NCI-H2196 (cell line): ENCODE results near the gene SETBP1.
"Not testable (repeated sequence)": the region's sequence is repeated elsewhere in the genome, so short reads cannot be mapped to it uniquely, and the experiment has no call there.

Experiments
- DNase-seq: peaks from one replicate; lab custom pipeline; 2025; ENCODE audit not compliant: unreplicated experiment; lab: John Stamatoyannopoulos, UW

Gene SETBP1

GRCh38 chr18:44704135-44704789, 23.6 kb downstream of the SETBP1 start:
- DNase-seq, result no peak

GRCh38 chr18:44705075-44705675, 24.5 kb downstream of the SETBP1 start:
- no peak for DNase-seq

- no peak for DNase-seq
These were observed 27.9 kb downstream of the SETBP1 start for GRCh38 chr18:44708451-44709083.

- DNase-seq, result no peak
These were observed 28.8 kb downstream of the SETBP1 start for GRCh38 chr18:44709307-44710126.

GRCh38 chr18:44710931-44711330, 30.2 kb downstream of the SETBP1 start:
- DNase-seq, result no peak

- DNase-seq, result no peak
These were observed 31.3 kb downstream of the SETBP1 start for GRCh38 chr18:44712025-44712424.

GRCh38 chr18:44713435-44713834, 32.7 kb downstream of the SETBP1 start:
- no peak for DNase-seq

GRCh38 chr18:44714376-44714775, 33.7 kb downstream of the SETBP1 start:
- DNase-seq, result no peak

- no peak for DNase-seq
These were observed 34.6 kb downstream of the SETBP1 start for GRCh38 chr18:44715245-44715644.

GRCh38 chr18:44715842-44716241, 35.2 kb downstream of the SETBP1 start:
- peak; percentile 32 for DNase-seq

GRCh38 chr18:44716697-44717163, 36.0 kb downstream of the SETBP1 start:
- no peak for DNase-seq

- no peak for DNase-seq
These were observed 38.9 kb downstream of the SETBP1 start for GRCh38 chr18:44719519-44720060.

- not testable (repeated sequence) for DNase-seq
These were observed 41.1 kb downstream of the SETBP1 start for GRCh38 chr18:44721748-44722147.

- DNase-seq, result no peak
These were observed 42.7 kb downstream of the SETBP1 start for GRCh38 chr18:44723411-44723810.

GRCh38 chr18:44724105-44724778, 43.6 kb downstream of the SETBP1 start:
- DNase-seq, result no peak

GRCh38 chr18:44725300-44726058, 44.8 kb downstream of the SETBP1 start:
- no peak for DNase-seq

GRCh38 chr18:44726059-44726421, 45.4 kb downstream of the SETBP1 start:
- DNase-seq, result no peak

GRCh38 chr18:44727291-44727690, 46.6 kb downstream of the SETBP1 start:
- DNase-seq, result no peak

GRCh38 chr18:44729631-44730101, 49.0 kb downstream of the SETBP1 start:
- DNase-seq, result no peak
